AG04449 (cell line): ENCODE results near the gene GCNT2.
"Not testable (repeated sequence)": the region's sequence is repeated elsewhere in the genome, so short reads cannot be mapped to it uniquely, and the experiment has no call there.

Experiments
- CTCF ChIA-PET: fragments of 350-600 bp; formaldehyde crosslinking; extraction: SDS; loops from one replicate; lab custom pipeline; 2021; ENCODE audit warnings: antibody characterized with exemption; lab: Yijun Ruan, JAX
- POLR2A ChIA-PET: fragments of 400-600, 350-600 bp; formaldehyde crosslinking; extraction: SDS; loops from one replicate; lab custom pipeline; 2020; ENCODE audit warnings: antibody characterized with exemption, inconsistent platforms; lab: Yijun Ruan, JAX
- DNase-seq: peaks from one replicate; pipeline ENCODE4 v3.0.0-alpha.2; 2010; ENCODE audit warnings: low read depth, low spot score
- H3K4me3 ChIP-seq: 2 replicates; pipeline ENCODE4 v1.5.1; 2011; ENCODE audit warnings: low read depth, mild to moderate bottlenecking, control low read depth, low read length
- TF ChIP-seq, protein P1 (sequence below): IDR thresholded peaks from one replicate; pipeline ENCODE4 v1.5.1; 2011; ENCODE audit warnings: mild to moderate bottlenecking, moderate library complexity, low read length, control low read depth, inconsistent platforms; ENCODE audit not compliant: insufficient read depth; ENCODE audit errors: missing control alignments

The GCNT2 gene

GRCh38 chr6:10518557-10519407 is 2.4 kb upstream of the GCNT2 start:
- ChIA-PET CTCF (interaction anchor here (0.6 kb wide), 1 partner anchor 40 kb away, joined by 3 read pairs; no protein-coding TSS in a partner anchor), POLR2A (no interaction called here)
- TF ChIP-seq, protein P1, sequence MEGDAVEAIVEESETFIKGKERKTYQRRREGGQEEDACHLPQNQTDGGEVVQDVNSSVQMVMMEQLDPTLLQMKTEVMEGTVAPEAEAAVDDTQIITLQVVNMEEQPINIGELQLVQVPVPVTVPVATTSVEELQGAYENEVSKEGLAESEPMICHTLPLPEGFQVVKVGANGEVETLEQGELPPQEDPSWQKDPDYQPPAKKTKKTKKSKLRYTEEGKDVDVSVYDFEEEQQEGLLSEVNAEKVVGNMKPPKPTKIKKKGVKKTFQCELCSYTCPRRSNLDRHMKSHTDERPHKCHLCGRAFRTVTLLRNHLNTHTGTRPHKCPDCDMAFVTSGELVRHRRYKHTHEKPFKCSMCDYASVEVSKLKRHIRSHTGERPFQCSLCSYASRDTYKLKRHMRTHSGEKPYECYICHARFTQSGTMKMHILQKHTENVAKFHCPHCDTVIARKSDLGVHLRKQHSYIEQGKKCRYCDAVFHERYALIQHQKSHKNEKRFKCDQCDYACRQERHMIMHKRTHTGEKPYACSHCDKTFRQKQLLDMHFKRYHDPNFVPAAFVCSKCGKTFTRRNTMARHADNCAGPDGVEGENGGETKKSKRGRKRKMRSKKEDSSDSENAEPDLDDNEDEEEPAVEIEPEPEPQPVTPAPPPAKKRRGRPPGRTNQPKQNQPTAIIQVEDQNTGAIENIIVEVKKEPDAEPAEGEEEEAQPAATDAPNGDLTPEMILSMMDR: no peak
- no peak for DNase-seq
- no peak overlapping the region for H3K4me3 ChIP-seq

DNA sequence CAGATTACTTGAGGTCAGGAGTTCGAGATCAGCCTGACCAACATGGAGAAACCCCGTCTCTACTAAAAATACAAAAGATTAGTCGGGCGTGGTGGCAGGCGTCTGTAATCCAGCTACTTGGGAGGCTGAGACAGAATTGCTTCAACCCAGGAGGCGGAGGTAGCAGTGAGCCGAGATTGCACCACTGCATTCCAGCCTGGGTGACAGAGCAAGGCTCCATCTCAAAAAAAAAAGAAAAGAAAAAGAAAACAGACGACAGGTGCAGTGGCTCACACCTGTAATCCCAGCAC is 1.8 kb upstream of the GCNT2 start:
- POLR2A ChIA-PET, H3K4me3 ChIP-seq, DNase-seq: not testable (repeated sequence)
- CTCF ChIA-PET: interaction anchor here (0.6 kb wide), 1 partner anchor 41 kb away, joined by 3 read pairs; no protein-coding TSS in a partner anchor

- H3K4me3 ChIP-seq: no peak overlapping the region
- DNase-seq: no peak
- ChIA-PET CTCF (no interaction called here), POLR2A (no interaction called here)
- TF ChIP-seq, protein P1: no peak
Measured at GRCh38 chr6:10520468-10520867, 683 bp upstream of the GCNT2 start.

DNA sequence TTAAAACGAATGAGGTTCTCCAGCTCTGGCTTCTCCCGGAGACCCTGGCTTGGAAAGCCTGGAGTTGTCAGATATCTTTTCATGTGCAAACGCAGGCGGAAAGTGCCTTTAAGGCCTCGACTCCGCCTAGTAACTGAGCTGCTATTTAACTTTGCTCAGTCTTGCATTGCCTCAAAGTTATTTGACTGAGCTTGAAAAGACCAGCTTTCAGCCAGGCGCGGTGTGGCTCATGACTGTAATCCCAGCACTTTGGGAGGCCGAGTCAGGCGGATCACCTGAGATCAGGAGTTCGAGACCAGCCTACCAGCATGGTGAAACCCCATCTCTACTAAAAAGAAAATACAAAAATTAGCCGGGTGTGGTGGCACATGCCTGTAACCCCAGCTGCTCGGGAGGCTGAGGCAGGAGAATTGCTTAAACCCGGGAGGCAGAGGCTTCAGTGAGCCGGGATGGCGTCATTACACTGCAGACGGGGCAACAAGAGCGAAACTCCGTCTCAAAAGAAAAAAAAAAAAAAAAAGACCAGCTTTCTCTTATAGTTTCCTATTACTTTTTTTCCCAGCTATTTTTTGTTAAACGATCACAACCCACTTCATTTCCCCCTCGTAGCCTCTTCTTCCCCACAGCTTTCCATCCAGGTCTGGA is 1.9 kb downstream of the GCNT2 start:
- H3K4me3 ChIP-seq: no peak overlapping the region
- CTCF ChIA-PET: interaction anchor here (1.5 to 1.6 kb wide), 2 partner anchors 12 to 16 kb away, joined by 3 to 4 read pairs; no protein-coding TSS in a partner anchor

DNA sequence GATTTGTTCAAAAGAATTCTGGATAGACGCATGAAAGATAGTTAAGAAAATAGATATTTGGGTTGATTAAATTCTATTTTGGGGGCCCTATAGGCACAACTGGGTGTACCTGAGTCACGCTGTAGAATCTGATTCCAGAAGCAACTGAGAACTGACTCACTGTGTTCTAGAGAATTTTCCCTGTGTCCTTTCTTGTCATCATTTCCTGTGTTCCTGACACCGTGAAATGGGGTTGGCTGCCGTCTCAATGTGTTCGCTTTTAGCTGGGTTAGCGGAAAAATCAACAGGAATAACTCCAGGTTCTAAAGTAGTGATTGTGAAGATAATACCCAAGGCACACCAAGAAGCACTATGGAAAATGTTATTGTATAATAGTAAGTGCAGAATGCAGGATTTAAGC is 5.0 kb downstream of the GCNT2 start:
- no peak for DNase-seq
- POLR2A ChIA-PET: no interaction called here
- TF ChIP-seq, protein P1: no peak
- CTCF ChIA-PET: no interaction called here
- no peak overlapping the region for H3K4me3 ChIP-seq

More for the DNA sequence above, 1.9 kb downstream of the GCNT2 start:
- TF ChIP-seq, protein P1: no peak
- POLR2A ChIA-PET: no interaction called here
- DNase-seq: no peak

GRCh38 chr6:10528158-10528981 is 7.2 kb downstream of the GCNT2 start:
- POLR2A ChIA-PET: no interaction called here

More at GRCh38 chr6:10528158-10528981, 7.2 kb downstream of the GCNT2 start:
- DNase-seq: no peak
- H3K4me3 ChIP-seq: no peak overlapping the region
- TF ChIP-seq, protein P1: no peak
- CTCF ChIA-PET: no interaction called here
